NCI-H446 (cell line): ENCODE measurements around the gene ATP6AP1.
"Not testable (repeated sequence)": the region's sequence is repeated elsewhere in the genome, so short reads cannot be mapped to it uniquely, and the experiment has no call there.

Experiments used
- DNase-seq, 2 experiments: peaks; one replicate each; lab custom pipeline; 2025; lab: John Stamatoyannopoulos, UW

The ATP6AP1 gene, protein sequence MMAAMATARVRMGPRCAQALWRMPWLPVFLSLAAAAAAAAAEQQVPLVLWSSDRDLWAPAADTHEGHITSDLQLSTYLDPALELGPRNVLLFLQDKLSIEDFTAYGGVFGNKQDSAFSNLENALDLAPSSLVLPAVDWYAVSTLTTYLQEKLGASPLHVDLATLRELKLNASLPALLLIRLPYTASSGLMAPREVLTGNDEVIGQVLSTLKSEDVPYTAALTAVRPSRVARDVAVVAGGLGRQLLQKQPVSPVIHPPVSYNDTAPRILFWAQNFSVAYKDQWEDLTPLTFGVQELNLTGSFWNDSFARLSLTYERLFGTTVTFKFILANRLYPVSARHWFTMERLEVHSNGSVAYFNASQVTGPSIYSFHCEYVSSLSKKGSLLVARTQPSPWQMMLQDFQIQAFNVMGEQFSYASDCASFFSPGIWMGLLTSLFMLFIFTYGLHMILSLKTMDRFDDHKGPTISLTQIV

DNA sequence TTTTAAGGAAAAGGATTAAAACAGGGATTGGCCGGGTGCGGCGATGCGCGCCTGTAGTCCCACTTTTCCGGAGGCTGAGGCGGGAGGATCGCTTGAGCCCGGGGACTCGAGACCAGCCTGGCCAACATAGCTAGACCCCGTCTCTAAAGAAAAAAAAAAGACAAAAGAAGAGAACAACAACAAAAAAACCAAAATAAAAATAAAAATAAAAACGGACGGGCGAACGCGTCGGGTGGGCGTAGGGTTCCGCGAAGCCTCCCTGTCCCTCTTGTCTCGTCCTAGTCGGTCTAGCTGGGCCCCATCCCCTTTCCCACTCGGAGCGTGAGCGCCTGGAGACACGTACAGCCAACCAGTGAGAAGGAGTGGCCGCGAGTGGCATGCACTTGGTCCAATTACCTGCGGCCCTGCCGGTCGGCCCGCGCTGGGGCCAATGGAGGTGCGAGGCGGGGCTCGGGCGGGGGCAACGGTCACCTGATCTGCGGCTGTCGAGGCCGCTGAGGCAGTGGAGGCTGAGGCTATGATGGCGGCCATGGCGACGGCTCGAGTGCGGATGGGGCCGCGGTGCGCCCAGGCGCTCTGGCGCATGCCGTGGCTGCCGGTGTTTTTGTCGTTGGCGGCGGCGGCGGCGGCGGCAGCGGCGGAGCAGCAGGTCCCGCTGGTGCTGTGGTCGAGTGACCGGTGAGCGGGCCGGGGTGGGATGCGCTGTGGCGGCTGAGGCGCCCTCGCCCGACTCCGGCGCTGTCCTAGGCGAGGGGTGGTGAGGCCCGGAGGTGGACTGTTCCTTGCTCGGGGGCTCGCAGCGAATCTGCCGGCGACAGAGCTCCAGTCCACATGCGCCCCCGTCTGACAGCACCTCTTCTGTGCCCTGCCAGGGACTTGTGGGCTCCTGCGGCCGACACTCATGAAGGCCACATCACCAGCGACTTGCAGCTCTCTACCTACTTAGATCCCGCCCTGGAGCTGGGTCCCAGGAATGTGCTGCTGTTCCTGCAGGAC is at the start of gene ATP6AP1:
TSS of gene ATP6AP1 (plus strand) at position 502 of the 996 bp plus-strand sequence. CDS start at position 518, 16 bp downstream.
- peak; percentile 85 to 94 for DNase-seq

DNA sequence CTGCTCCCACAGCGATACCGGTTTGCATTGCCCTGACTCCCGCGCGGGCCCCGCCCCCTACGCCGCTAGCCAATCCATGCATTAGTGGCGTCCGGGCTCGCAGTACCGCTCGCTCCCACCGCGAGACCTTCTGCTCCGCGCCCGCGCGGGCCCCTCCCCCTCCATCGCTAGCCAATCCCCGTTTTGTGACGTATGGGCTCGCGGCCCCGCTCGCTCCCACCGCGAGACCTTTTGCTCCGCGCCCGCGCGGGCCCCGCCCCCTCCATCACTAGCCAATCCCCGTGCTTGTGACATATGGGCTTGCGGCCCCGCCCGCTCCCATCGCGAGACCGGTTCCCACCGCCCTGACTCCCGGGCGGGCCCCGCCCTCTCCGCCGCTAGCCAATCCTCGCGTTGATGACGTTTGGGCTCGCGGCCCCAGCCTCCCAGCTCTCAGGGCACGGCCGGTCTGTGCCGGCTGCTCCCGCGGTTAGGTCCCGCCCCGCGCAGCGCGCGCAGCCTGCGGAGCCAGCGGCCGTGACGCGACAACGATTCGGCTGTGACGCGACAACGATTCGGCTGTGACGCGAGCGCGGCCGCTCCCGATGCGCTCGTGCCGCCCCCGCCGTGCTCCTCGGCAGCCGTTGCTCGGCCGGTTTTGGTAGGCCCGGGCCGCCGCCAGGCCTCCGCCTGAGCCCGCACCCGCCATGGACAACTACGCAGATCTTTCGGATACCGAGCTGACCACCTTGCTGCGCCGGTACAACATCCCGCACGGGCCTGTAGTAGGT is 49.5 kb upstream of the ATP6AP1 start, which contains the start of gene EMD:
TSS of gene EMD (plus strand) at position 497 of the 770 bp plus-strand sequence. CDS start at position 687, 190 bp downstream.
- peak; percentile 98 to 100 for DNase-seq

DNA sequence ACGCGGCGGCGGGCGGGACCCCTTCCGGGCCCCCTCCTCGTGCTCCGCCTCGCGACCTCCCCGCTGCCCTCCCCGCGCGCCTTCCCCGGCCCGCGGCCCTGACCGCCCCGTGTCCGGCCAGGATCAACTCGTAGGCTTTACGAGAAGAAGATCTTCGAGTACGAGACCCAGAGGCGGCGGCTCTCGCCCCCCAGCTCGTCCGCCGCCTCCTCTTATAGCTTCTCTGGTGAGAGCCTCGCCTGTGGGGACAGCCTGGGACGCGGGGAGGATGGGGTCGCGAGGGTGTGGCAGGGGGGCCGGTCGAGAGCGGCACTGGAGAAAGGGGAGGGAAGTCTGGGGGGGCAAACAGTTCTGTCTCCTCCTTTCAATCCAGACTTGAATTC is 48.9 kb upstream of the ATP6AP1 start:
- DNase-seq: no peak

DNA sequence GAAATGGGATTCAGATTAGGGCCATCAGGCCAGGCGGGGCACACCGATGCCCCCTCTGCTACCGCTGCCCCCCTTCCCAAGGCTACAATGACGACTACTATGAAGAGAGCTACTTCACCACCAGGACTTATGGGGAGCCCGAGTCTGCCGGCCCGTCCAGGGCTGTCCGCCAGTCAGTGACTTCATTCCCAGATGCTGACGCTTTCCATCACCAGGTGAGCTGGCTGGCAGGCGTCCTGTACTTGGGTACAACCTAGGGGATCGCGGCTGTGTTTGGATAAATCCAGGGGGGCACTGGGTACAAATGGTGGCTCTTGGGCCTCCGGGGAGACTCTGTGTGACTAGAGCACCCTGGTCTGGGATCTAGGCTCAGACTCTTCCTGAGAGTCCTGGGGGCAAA is 48.3 kb upstream of the ATP6AP1 start:
- DNase-seq: no peak

DNA sequence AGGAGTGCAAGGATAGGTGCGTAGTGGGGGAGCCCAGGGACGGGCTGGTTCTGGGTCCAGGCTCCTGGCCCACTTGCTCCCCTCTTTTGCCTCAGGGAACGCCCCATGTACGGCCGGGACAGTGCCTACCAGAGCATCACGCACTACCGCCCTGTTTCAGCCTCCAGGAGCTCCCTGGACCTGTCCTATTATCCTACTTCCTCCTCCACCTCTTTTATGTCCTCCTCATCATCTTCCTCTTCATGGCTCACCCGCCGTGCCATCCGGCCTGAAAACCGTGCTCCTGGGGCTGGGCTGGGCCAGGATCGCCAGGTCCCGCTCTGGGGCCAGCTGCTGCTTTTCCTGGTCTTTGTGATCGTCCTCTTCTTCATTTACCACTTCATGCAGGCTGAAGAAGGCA is 47.7 kb upstream of the ATP6AP1 start:
- no peak for DNase-seq

DNA sequence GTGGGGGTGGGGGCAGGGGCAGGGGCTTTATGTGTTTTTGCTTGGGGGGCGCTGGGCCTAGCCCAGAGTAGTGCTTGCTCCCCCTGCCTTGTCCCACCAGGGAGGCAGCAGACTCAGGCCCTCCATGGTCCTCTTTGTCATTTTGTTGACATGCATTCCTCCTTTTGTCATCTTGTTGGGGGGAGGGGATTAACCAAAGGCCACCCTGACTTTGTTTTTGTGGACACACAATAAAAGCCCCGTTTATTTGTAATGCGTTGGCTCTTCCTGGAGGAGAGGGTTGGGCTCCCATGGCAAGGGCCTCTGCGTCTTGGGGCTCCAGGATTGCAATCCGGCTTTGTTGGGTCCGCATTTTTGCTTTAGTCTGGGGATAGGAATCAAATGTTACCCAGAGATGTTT is 47.2 kb upstream of the ATP6AP1 start:
- no peak for DNase-seq

DNA sequence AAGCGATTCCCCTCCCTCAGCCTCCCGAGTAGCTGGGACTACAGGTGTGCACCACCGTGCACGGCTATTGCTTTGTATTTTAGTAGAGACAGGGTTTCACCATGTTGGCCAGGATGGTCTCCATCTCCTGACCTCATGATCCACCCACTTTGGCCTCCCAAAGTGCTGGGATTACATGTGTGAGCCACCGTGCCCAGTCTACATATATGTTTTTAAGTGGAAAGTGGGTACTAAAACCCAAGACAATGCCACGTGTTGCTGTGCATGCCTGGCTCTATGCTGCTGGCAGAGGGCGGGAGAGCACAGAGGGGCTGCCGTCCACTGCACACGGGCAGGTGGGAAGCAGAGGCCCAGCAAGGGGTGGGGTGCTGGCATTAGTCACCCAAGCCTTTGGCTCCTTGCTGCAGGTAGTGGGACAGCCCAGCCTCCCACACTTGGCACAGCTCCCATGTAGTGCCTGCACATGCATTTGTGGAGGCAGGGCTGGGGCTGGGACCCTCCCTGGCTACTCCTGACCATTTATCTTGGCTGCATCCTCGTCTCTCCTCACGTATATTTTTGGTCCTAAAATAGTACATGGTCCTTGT is 45.9 kb upstream of the ATP6AP1 start:
- no peak for DNase-seq

DNA sequence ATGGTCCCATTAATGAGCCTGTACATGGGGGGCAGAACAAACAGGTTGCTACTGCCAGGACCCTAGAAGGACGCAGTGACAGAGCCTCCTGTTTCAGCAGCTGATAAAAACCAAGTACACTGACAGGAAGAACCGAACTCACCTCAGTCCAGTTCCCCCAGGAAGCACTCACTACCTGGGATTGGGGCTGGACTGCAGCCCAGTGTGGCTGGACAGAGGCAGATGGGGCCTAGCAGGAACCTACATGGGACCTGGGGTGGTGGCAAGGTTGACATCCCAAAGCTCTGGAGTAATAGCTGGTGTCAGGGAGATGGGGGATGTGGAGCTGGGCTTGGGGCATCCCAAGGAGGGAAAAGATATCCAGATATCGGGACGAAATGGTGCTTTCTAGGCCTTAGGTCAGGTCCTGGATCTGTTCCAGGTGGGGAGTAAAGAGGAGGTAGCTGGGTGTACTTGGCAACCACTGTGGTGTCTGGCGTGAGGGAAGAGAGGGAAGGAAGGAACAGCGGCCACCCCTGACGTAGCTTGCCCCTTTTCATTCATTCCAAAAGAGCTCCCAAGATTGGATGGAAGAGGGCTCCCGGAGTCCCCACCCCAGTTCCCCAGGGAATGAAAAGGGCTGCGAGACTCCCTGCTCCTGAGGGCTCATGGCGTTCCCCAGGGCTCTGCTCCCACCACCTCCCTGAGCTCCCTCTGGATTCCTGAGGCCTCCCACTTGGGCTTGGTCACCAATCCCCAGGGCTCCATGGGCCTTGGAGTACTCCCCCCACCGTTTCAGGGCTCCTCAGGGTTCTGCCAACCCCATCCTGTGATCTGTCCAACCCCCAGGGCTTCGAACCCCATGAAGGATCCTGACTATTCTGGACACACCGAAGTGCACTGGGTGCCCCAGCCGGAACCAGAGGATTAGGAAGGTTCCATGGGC is 44.9 kb upstream of the ATP6AP1 start:
- no peak for DNase-seq

DNA sequence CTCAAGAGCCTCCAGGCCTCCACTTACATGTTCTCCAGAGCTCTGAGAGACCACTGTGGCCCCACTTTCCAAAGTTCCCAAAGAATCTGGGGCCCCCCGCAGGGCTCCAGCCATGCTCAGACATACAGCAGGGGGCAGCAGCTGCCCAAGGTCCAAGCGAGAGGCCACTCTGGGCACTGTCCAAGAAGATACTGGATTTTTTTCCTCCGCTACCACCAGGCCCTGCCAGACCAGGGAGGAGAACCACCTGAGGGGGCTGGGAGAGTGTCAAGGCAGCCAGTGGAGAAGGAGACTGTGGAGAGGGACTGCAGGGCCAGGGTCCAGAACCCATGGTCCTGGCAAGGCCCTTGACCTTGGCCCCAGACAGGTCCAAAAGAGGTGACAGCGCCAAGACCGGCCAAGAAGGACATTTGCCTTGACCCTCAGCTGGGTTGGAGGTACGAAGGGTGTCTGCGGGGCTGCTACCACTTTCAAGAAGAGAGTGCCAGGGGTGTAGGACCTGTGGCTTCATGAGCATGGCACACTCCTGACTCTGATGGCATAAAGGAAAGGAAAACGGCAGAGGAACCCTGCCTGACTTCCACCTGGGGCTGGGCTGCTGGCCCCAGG is 44.1 kb upstream of the ATP6AP1 start:
- DNase-seq: no peak

DNA sequence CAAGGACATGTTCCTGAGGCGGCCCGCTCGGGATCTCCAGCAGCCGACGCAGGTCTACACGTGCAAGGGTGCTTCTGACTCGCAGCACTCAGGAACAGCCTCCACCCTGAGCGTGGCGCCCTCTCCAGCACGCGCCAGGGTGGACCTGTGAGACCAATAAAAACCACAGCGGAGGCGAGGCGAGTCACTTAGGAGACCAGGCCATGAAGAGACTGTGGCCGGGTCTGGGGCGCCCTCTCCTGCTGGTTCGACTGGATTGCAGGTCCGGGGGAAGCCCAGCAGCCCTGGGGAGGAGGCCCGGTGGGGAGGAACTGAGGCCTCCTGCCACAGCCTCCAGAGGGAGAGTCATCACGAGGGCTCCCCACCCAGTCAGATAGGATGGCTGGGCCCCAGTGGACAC is 40.4 kb upstream of the ATP6AP1 start:
- not testable (repeated sequence) for DNase-seq

DNA sequence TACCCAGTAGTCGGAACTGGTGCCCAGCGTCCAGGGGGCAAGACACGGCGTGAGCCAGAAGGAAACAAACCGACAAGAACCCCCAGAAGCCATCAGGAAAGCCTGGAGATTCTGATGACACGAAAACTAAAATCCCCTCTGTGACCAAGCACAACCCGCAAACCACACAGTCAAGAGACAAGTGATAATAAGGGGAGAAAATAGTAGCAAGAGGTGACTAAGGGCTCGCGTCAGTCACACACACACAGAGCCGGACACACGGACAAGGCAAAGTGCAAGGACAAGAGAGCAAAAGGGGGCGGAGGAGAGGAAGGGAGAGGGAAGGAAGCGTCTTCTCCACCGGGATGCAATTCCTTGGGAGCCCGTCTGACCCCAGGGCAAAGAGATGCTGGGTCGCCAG is 39.8 kb upstream of the ATP6AP1 start:
- not testable (repeated sequence) for DNase-seq

DNA sequence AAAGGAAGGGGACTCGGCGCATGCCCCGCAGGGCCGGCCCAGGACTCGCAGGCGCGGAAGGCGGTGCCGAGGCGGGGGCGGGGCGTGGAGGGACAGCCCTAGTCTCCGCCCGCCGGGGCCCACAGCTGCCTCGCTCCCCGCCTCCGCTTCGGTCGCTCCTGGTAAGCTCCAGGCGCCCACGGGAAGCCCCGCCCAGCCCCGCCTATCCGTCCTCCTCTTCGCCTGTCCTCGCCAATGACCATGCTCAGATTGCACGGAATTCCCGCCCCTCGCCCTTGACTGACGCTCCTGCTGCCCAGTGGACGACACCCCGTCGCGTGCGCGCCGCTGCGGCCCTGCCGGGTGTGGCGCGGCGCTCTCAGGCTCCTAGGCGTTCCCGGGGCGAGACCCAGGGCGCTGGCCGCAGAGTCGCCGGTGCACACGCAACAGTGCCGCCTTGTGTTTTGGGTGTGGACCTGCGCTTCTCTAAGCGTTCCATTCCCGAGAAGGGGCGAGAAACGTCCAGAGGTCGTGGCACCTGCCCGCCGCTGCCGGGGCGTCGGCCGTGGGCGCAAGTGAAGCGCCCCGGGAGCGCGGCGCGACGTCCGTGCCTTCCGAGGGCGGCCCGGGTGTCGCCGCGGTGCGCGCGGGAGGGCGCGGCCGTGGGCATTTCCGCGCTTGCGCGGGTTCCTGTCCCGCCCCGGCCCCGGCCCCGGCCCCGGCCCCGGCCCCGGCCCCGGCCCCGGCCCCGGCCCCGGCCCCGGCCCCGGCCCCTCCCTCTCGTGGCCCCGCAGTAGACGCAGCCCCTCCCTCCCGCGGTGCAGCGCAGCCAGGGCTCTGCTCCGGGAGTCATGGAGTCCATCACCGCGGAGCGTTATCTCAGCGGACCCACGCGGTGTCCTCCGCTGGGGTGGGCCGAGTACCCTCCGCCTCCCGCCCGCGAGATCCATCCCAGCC is 38.4 kb upstream of the ATP6AP1 start:
- DNase-seq: not testable (repeated sequence)

DNA sequence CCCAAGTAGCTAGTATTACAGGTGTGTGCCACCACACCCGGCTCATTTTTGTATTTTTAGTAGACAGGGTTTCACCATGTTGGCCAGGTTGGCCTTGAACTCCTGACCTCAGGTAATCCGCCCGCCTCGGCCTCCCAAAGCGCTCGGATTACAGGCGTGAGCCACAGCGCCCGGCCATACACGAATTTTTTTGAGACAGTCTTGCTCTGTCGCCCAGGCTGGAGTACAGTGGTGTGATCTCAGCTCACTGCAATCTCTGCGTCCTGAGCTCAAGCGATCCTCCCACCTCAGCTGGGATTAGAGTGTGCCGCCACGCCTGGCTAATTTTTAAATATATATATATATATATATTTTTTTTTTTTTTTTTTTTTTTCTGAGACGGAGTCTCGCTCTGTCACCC is 32.1 kb upstream of the ATP6AP1 start:
- DNase-seq: not testable (repeated sequence)

DNA sequence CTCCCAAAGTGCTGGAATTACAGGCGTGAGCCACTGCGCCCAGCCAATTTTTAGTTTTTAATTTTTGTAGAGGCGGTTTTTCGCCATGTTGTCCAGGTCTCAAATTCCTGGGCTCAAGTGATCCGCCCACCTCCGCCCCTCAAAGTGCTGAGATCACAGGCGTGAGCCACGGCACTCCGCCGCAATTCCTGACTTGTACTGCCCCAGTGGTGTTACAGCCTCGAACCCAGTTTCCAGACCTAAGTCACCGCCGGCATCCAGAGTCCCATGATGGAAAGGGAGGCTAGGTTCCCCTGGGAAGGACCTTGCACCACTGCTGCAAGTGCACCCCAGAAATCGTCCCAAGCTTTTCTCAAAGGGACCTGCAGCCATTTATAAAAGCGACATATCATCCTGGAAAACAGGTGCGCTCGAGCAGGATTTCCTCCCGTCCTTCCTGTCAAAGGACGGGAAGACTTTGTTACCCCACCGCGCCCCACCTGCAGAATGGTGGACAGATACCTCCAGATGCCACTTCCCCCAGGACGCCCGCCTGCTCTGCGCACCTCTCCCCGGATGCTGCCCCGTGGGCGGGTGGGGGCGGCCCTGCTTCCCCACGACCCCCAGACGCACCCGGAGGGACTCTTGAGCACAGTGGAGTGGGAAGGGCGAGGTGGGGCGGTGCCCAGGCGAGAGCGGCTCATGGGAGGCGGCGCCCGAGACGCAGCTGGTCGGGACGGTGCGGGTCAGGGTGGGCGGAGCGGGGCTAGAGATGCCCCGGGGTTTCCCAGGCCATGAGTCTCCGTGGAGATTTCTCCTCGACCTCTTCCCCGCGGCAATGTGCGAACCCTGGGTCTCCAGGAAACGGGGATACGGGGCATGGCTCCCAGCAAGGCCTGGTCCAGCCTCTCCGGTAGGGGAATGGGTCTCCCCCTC is 31.2 kb upstream of the ATP6AP1 start:
- DNase-seq: peak in 1 of 2 experiments; percentile 54

DNA sequence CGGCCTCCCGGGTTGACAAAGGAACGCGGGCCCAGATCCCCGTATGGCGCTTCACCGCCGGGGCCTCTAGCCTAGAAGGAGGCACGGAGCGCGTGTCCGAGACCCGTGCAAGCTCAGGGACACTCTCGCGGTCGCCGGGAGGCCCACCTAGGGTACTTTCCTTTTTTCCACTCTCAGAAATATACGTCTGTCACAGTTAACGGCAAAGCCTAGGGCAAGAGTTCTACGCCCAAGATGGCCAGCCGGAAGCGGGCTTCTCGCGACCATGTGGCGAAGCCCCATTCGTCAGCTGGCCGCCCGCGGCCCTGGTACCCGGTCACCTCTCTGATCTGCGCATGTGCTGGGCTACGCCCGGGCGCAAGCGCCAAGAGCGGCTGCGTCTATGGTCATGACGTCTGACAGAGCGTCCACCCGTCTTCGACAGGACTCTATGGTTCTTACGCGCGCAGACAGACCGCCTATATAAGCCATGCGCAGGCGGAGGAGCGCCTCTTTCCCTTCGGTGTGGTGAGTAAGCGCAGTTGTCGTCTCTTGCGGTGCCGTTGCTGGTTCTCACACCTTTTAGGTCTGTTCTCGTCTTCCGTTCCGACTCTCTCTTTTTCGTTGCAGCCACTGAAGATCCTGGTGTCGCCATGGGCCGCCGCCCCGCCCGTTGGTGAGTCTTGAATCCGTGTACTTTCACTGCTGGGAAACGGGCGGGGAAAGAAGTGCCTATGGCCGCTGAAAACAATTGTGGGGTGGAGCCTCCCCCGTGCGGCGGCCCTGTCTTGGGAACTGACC is 30.4 kb upstream of the ATP6AP1 start, which contains the start of gene RPL10:
TSS of gene RPL10 (plus strand) at position 490 of the 780 bp plus-strand sequence. CDS start at position 633, 143 bp downstream.
- peak; percentile 91 to 97 for DNase-seq
